H1 (cell line): Measurements from ENCODE around the gene INPPL1. TPM values are rescaled to one million over a fixed set of nuclear protein-coding genes. Genes with fewer than 3 reads are reported as not detected.

Source experiments
- CTCF ChIA-PET: fragments of 300-600 bp; sonication (Branson Sonifier 250); formaldehyde crosslinking; loops from one replicate; lab custom pipeline; 2021; ENCODE audit not compliant: partially characterized antibody; lab: Charles Lee
- POLR2A ChIA-PET: fragments of 300-600 bp; sonication (Branson Sonifier 250); formaldehyde crosslinking; loops from one replicate; lab custom pipeline; 2021; ENCODE audit warnings: inconsistent platforms; ENCODE audit not compliant: partially characterized antibody; lab: Charles Lee
- DNase-seq, 2 experiments: peaks; one replicate each; pipeline versions ENCODE4 v3.0.0 to v3.0.0-alpha.2; 2010 to 2022; ENCODE audit warnings: low spot score in 2 of 2, low read depth in 1 of 2, mixed read lengths in 1 of 2
- FAIRE-seq: peaks from 2 replicates; lab custom pipeline; 2011; peaks lifted over from hg19 to GRCh38; lab: Jason Lieb, UNC
- H2AFZ ChIP-seq: 2 replicates; pipeline ENCODE4 v1.8.1; 2012; ENCODE audit warnings: low read length, inconsistent platforms
- H2AK5ac ChIP-seq: 2 replicates; pipeline ENCODE4 v1.6.1; 2013; ENCODE audit warnings: low read depth, low read length
- H2BK120ac ChIP-seq: replicated peaks from 2 replicates; pipeline ENCODE3; 2013; ENCODE audit warnings: low read depth, low read length, inconsistent platforms
- H2BK12ac ChIP-seq: 2 replicates; pipeline ENCODE4 v1.6.1; 2013; ENCODE audit warnings: low read depth, low read length
- H2BK15ac ChIP-seq: 2 replicates; pipeline ENCODE4 v1.6.1; 2013; ENCODE audit warnings: low read length
- H2BK20ac ChIP-seq: 2 replicates; pipeline ENCODE4 v1.6.1; 2013; ENCODE audit warnings: low read length
- H2BK5ac ChIP-seq: 2 replicates; pipeline ENCODE4 v1.6.1; 2013; ENCODE audit warnings: low read depth, low read length
- H3K14ac ChIP-seq: 2 replicates; pipeline ENCODE4 v1.6.1; 2013; ENCODE audit warnings: inconsistent platforms; ENCODE audit not compliant: insufficient read length
- H3K18ac ChIP-seq: 2 replicates; pipeline ENCODE4 v1.6.1; 2013; ENCODE audit warnings: low read length; ENCODE audit errors: extremely low read depth
- H3K23ac ChIP-seq: 2 replicates; pipeline ENCODE4 v1.6.1; 2013; ENCODE audit warnings: inconsistent platforms; ENCODE audit not compliant: insufficient read length
- H3K23me2 ChIP-seq: 2 replicates; pipeline ENCODE4 v1.6.1; 2013; ENCODE audit warnings: low read depth, low read length
- H3K27ac ChIP-seq: 2 replicates; pipeline ENCODE4 v1.6.1; 2011; ENCODE audit warnings: low read depth, low read length, inconsistent platforms
- H3K27me3 ChIP-seq, 4 experiments: replicated peaks in 1 of 4; 1 replicate in 1 of 4; 2 replicates in 3 of 4; pipeline versions ENCODE4 v1.6.1 to v1.8.1; 2011 to 2013; ENCODE audit warnings: low read length in 3 of 4, mild to moderate bottlenecking in 3 of 4, inconsistent platforms in 2 of 4, mixed read lengths in 2 of 4, moderate library complexity in 1 of 4; ENCODE audit not compliant: control insufficient read depth in 3 of 4, insufficient read depth in 3 of 4; ENCODE audit errors: extremely low read depth in 1 of 4
- H3K36me3 ChIP-seq, 4 experiments: 2 replicates each; pipeline versions ENCODE4 v1.6.1 to v1.8.1; 2011 to 2013; ENCODE audit warnings: mild to moderate bottlenecking in 4 of 4, low read length in 3 of 4, moderate library complexity in 2 of 4, control low read depth in 1 of 4, inconsistent platforms in 1 of 4; ENCODE audit not compliant: insufficient read depth in 4 of 4, control insufficient read depth in 2 of 4
- H3K4ac ChIP-seq: replicated peaks from 2 replicates; pipeline ENCODE3; 2013; ENCODE audit warnings: low read length, low read depth, mixed read lengths, inconsistent platforms; ENCODE audit not compliant: insufficient read length
- H3K4me1 ChIP-seq, 4 experiments: replicated peaks in 1 of 4; 1 replicate in 1 of 4; 2 replicates in 3 of 4; pipeline versions ENCODE4 v1.6.1 to v1.8.1; 2011 to 2013; ENCODE audit warnings: low read length in 3 of 4, inconsistent platforms in 2 of 4, mixed read lengths in 1 of 4; ENCODE audit not compliant: insufficient read depth in 4 of 4, control insufficient read depth in 3 of 4
- H3K4me2 ChIP-seq, 2 experiments: 2 replicates each; pipeline versions ENCODE4 v1.6.1 to v1.8.1; 2011 to 2013; ENCODE audit warnings: low read depth in 2 of 2, low read length in 2 of 2, control low read depth in 1 of 2, inconsistent platforms in 1 of 2, mild to moderate bottlenecking in 1 of 2; ENCODE audit not compliant: insufficient read depth in 1 of 2
- H3K4me3 ChIP-seq, 4 experiments: fragments of 200-600, 300-600 bp in 1 of 4; sonication (generic), shearing (Covaris generic), sonication (Bioruptor Twin) in 1 of 4; 2 replicates each; pipeline versions ENCODE4 v1.5.1 to v1.8.1; 2011 to 2016; ENCODE audit warnings: low read length in 4 of 4, low read depth in 3 of 4, control low read depth in 2 of 4, inconsistent platforms in 2 of 4, mild to moderate bottlenecking in 2 of 4, mixed read lengths in 1 of 4, moderate library complexity in 1 of 4; ENCODE audit not compliant: insufficient read depth in 2 of 4; ENCODE audit errors: extremely low read depth in 1 of 4
- H3K56ac ChIP-seq: replicated peaks from 2 replicates; pipeline ENCODE3; 2013; ENCODE audit warnings: low read depth, mild to moderate bottlenecking, mixed read lengths, low read length, inconsistent platforms; ENCODE audit not compliant: insufficient read length
- H3K79me1 ChIP-seq: 2 replicates; pipeline ENCODE4 v1.6.1; 2013; ENCODE audit warnings: low read depth, low read length, control low read depth
- H3K79me2 ChIP-seq, 2 experiments: 2 replicates each; pipeline versions ENCODE4 v1.6.1 to v1.8.1; 2012 to 2013; ENCODE audit warnings: low read length in 2 of 2, mild to moderate bottlenecking in 2 of 2, inconsistent platforms in 1 of 2; ENCODE audit not compliant: insufficient read depth in 2 of 2, control insufficient read depth in 1 of 2
- H3K9ac ChIP-seq, 4 experiments: replicated peaks in 1 of 4; 1 replicate in 1 of 4; 2 replicates in 3 of 4; pipeline versions ENCODE4 v1.6.1 to v1.8.1; 2011 to 2013; ENCODE audit warnings: low read depth in 3 of 4, low read length in 3 of 4, control low read depth in 2 of 4, mild to moderate bottlenecking in 2 of 4, moderate library complexity in 2 of 4, inconsistent platforms in 1 of 4; ENCODE audit errors: extremely low read depth in 1 of 4
- H3K9me3 ChIP-seq, 2 experiments: 2 replicates each; pipeline versions ENCODE4 v1.6.1 to v1.8.1; 2012 to 2013; ENCODE audit warnings: mild to moderate bottlenecking in 2 of 2, moderate library complexity in 2 of 2, control low read depth in 1 of 2, inconsistent platforms in 1 of 2, low read depth in 1 of 2, low read length in 1 of 2, mixed read lengths in 1 of 2; ENCODE audit not compliant: insufficient read depth in 2 of 2
- H4K20me1 ChIP-seq, 2 experiments: replicated peaks in 1 of 2; 2 replicates each; pipeline versions ENCODE3 to v1.8.1; 2011 to 2013; ENCODE audit warnings: inconsistent platforms in 2 of 2, low read length in 2 of 2, mild to moderate bottlenecking in 1 of 2; ENCODE audit not compliant: insufficient read depth in 2 of 2, control insufficient read depth in 1 of 2
- H4K5ac ChIP-seq: 2 replicates; pipeline ENCODE4 v1.6.1; 2013; ENCODE audit warnings: low read length, low read depth, mixed read lengths, inconsistent platforms; ENCODE audit not compliant: insufficient read length
- H4K8ac ChIP-seq: 2 replicates; pipeline ENCODE4 v1.8.0; 2013; ENCODE audit warnings: mild to moderate bottlenecking, moderate library complexity, low read length, inconsistent platforms; ENCODE audit not compliant: insufficient read depth; ENCODE audit errors: extremely low read depth
- H4K91ac ChIP-seq: replicated peaks from 2 replicates; pipeline ENCODE3; 2013; ENCODE audit warnings: low read length, mixed read lengths, inconsistent platforms; ENCODE audit not compliant: insufficient read length
- ATF3 ChIP-seq: IDR thresholded peaks from 2 replicates; pipeline ENCODE4 v1.6.1; 2011; ENCODE audit warnings: low read depth, mild to moderate bottlenecking, low read length; ENCODE audit not compliant: insufficient read depth
- BCL11A ChIP-seq, 2 experiments: IDR thresholded peaks; one replicate each; pipeline ENCODE4 v1.6.1; 2011; ENCODE audit warnings: low read depth in 2 of 2, low read length in 2 of 2, mild to moderate bottlenecking in 2 of 2
- CHD2 ChIP-seq: IDR thresholded peaks from 2 replicates; pipeline ENCODE4 v1.6.1; 2012; ENCODE audit warnings: low read length, improper control_type of control experiment
- EZH2 ChIP-seq: fragments of 200-600 bp; sonication (generic); IDR thresholded peaks from 2 replicates; pipeline ENCODE4 v1.7.1; 2012; ENCODE audit warnings: low read depth, mild to moderate bottlenecking, moderate library complexity, low read length, inconsistent platforms; ENCODE audit not compliant: severe bottlenecking
- FOSL1 ChIP-seq: IDR thresholded peaks from 2 replicates; pipeline ENCODE4 v1.6.1; 2011; ENCODE audit warnings: mild to moderate bottlenecking, low read depth, low read length, moderate library complexity; ENCODE audit not compliant: insufficient read depth
- KDM1A ChIP-seq: fragments of 200-600, 300-600 bp; sonication (generic); IDR thresholded peaks from 2 replicates; pipeline ENCODE4 v1.7.1; 2016; ENCODE audit warnings: mild to moderate bottlenecking, low read length, borderline replicate concordance
- KDM5A ChIP-seq: fragments of 200-600 bp; IDR thresholded peaks from 2 replicates; pipeline ENCODE4 v1.7.1; 2012; ENCODE audit warnings: mild to moderate bottlenecking, low read length, inconsistent platforms, mixed read lengths
- PHF8 ChIP-seq: fragments of 200-600 bp; sonication (generic); conservative IDR thresholded peaks from 2 replicates; pipeline ENCODE4 v1.7.1; 2012; ENCODE audit warnings: low read depth, mild to moderate bottlenecking, inconsistent platforms, low read length, moderate library complexity
- SIN3A ChIP-seq, 2 experiments: IDR thresholded peaks in 1 of 2; conservative IDR thresholded peaks in 1 of 2; 2 replicates each; pipeline ENCODE4 v1.6.1; 2011 to 2012; ENCODE audit warnings: low read length in 2 of 2, improper control_type of control experiment in 1 of 2, low read depth in 1 of 2, mild to moderate bottlenecking in 1 of 2
- SP1 ChIP-seq: IDR thresholded peaks from 2 replicates; pipeline ENCODE4 v1.6.1; 2011; ENCODE audit warnings: low read depth, low read length
- WGBS, 2 experiments: shearing (Covaris generic) in 1 of 2; methylation state at CpG; one replicate each; pipeline versions ENCODE4 v1.1.6 to v1.1.7; 2013 to 2015; ENCODE audit warnings: low lambda C conversion rate in 2 of 2, mixed read lengths in 2 of 2, inconsistent platforms in 1 of 2, low coverage in 1 of 2, missing lambda C conversion rate in 1 of 2; ENCODE audit not compliant: insufficient replicate concordance in 2 of 2, insufficient coverage in 1 of 2, insufficient read length in 1 of 2; ENCODE audit errors: extremely low coverage in 1 of 2, missing lambda C conversion rate in 1 of 2; 5-methylcytosine and 5-hydroxymethylcytosine counted together
- polyA plus RNA-seq, 7 experiments: library from polyadenylated mRNA; depleted of rRNA in 3 of 7; stranded (reverse) in 5 of 7; unstranded in 2 of 7; fragments of >200 nt in 5 of 7; fragments of 200-250 nt in 2 of 7; gene quantifications; 1 replicate in 5 of 7; 2 replicates in 1 of 7; 4 replicates in 1 of 7; pipeline versions ENCODE4 v1.2.1 to v1.2.3, GENCODE V29; 2011 to 2013; ENCODE audit warnings: missing spikeins in 2 of 7, mixed read lengths in 2 of 7
- total RNA-seq: library from RNA; stranded (reverse); fragmentation: NEBNext Ultra II Directional; extraction: Animal tissue kit (Norgen Biotek cat#: 25700); gene quantifications from 2 replicates; pipeline ENCODE4 v1.2.1, GENCODE V29; 2021

INPPL1 gene
- total and polyA plus RNA-seq, 2 of the 8 experiments (the other 6 are each of a cell fraction or from before 2014, with no cell fraction given) = 54.5 to 79.5 TPM

- ChIA-PET CTCF (interaction anchor here (0.6 to 8.3 kb wide), 11 partner anchors 9 to 418 kb away, joined by 3 to 72 read pairs (median 4); no protein-coding TSS in a partner anchor), POLR2A (interaction anchor here (0.6 to 9.9 kb wide), 6 partner anchors 10 to 202 kb away, joined by 3 to 160 read pairs (median 3); no protein-coding TSS in a partner anchor)
- H3K56ac ChIP-seq = no peak overlapping the region
- no peak overlapping the region for H4K5ac ChIP-seq
- peaks cover 4 to 7% (median 4%) of the 10 kb centered on the region in 4 experiments; a peak in 6 of 7 replicates for H3K4me1 ChIP-seq
- no peak overlapping the region for H3K4me3 ChIP-seq
- peaks cover 16 to 44% (median 34%) of the 10 kb centered on the region in 4 experiments; a peak in 7 of 8 replicates for H3K36me3 ChIP-seq
- no peaks in the 10 kb centered on the region for H3K27me3 ChIP-seq
- H2BK12ac ChIP-seq = no peak overlapping the region
- H3K4me2 ChIP-seq = peak overlapping the region in 1 of 2 experiments; percentile 7; a peak in 1 of 4 replicates
- no peak overlapping the region for H3K14ac ChIP-seq
- H2AK5ac ChIP-seq = no peak overlapping the region
- H3K23me2 ChIP-seq = peaks cover 15% of the 10 kb centered on the region
- H3K9ac ChIP-seq = no peak overlapping the region
- H3K4ac ChIP-seq = no peak overlapping the region
- no peak overlapping the region for H2BK20ac ChIP-seq
- H3K9me3 ChIP-seq = no peaks in the 10 kb centered on the region
- no peak overlapping the region for H2BK120ac ChIP-seq
- no peak for DNase-seq
- no peak overlapping the region for H2AFZ ChIP-seq
- peaks cover 0 to 11% of the 10 kb centered on the region in 2 experiments; a peak in 2 of 4 replicates for H3K79me2 ChIP-seq
- H3K18ac ChIP-seq = no peak overlapping the region
- peaks cover 8 to 19% of the 10 kb centered on the region in 2 experiments for H4K20me1 ChIP-seq
- no peak for FAIRE-seq
- no peak overlapping the region for H4K91ac ChIP-seq
- peaks cover 10% of the 10 kb centered on the region for H3K79me1 ChIP-seq
- H3K23ac ChIP-seq = no peak overlapping the region
- no peak overlapping the region for H2BK5ac ChIP-seq
- H2BK15ac ChIP-seq = no peak overlapping the region
- WGBS, 2 experiments = 87% methylated on average over 14 of the region's 14 CpGs; no CpG with 5 or more reads in 1 of the 2 experiments
- no peak overlapping the region for H3K27ac ChIP-seq
- H4K8ac ChIP-seq = peak overlapping the region; percentile 35
- no peak for TF ChIP-seq CHD2
- no peak for TF ChIP-seq SP1
- TF ChIP-seq ATF3 = no peak
- TF ChIP-seq PHF8 = no peak
- no peak for TF ChIP-seq BCL11A (IDR thresholded peaks at IDR 0.05; ENCODE audit: low read depth in 2 of 2, low read length in 2 of 2)
- TF ChIP-seq KDM5A = no peak
- TF ChIP-seq SIN3A (conservative IDR thresholded peaks at IDR 0.05 in 1 of 2, IDR thresholded peaks at IDR 0.05 in 1 of 2; ENCODE audit: low read depth in 1 of 2, low read length in 2 of 2) = no peak
- no peak for TF ChIP-seq FOSL1
- TF ChIP-seq KDM1A = no peak
- no peak for TF ChIP-seq EZH2
These were observed 3.0 kb downstream of the INPPL1 start for GRCh38 chr11:72227316-72228228.
